Measurements from ENCODE around the gene SSH3.
"Not testable (repeated sequence)": the region's sequence is repeated elsewhere in the genome, so short reads cannot be mapped to it uniquely, and the experiment has no call there.

Gene SSH3

DNA sequence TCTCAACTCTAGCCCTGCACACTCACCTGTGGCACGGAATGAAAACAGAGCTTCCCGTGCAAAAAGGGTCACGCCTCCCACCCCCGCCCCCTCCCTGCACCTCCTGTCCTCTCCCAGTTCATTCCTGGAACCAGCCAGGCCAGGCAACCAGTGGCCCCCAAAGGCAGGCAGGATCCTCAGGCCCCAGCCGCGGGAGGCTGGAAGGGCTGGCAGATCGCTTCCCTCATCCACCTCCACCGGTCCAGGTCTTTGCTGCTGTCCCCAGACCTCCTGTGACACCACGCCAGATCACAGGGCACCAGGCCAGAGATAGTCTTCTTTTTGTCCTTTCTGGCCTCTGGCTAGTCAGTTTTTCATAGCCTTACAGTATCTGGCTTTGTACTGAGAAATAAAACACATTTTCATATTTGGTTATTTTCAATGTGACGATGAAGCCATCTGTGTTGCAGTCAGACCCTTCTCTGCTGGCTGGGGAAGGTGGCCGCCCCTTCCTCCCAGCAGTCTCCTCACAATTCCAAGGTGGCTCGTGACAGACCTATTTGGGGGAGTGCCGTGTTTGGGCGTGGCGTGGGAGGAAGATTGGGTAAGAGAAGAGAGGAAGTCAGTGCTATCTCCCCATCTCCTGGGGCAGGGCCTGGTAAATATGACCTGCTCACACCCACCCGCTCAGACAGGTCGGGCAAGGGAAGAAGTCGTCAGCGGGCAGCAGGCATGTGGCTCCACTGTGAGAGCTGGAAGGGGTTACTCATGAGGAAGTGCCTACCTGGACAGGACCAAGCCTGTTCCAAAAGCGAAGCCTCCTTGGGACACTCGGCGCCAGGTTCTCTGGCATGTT, 9.1 kb downstream of the SSH3 start:
- DNase-seq, result peak; percentile 40 to 66 (median 61)

DNA sequence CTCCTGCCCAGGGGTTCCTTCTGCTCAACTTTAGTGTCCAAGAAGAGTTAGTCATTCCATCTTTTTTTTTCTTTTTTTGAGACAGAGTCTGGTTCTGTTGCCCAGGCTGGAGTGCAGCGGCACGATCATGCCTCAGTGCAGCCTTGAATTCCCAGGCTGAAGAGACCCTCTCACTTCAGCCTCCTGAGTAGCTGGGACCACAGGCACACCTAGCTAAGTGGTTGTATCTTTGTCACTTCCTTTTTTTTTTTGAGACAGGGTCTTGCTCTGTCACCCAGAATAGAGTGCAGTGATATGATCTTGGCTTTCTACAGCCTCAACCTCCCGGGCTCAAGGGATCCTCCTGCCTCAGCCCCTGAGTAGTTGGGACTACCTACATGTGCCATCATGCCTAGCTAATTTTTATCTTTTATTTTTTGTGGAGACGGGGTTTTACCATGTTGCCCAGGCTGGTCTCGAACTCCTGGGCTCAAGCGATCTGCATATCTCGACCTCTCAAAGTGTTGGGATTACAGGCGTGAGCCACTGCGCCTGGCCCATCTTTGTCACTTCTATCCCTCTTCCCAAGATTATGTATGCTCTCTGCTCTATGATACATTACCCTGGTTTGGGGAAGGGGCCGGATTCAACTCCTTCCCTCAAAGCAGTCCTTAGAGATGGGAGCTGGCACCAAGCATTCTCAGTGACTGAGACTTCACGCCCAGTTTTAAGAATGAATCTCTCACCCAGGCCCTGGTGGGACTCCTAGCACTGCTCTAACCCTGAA, 10.0 kb downstream of the SSH3 start:
- no peak for DNase-seq

DNA sequence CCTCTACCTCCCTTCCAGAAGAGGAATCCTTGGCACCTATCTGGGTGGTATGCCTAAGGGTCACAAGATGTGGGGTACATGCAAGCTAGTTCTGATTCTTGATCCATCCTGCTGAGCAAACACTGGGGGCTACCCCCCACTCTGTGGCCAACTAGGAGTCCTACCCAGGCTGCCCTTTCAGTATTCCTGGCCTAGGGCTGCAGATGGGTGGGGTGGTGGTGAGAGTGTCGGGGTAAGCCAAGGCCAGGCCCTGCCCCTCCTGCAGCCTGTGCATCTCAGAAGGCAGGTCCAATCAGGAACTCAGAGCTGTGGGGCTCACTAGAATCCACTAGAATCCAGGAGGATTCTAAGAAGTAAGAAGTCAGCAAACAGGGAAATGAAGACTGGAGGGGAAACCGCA, 10.9 kb downstream of the SSH3 start:
- DNase-seq, result no peak

DNA sequence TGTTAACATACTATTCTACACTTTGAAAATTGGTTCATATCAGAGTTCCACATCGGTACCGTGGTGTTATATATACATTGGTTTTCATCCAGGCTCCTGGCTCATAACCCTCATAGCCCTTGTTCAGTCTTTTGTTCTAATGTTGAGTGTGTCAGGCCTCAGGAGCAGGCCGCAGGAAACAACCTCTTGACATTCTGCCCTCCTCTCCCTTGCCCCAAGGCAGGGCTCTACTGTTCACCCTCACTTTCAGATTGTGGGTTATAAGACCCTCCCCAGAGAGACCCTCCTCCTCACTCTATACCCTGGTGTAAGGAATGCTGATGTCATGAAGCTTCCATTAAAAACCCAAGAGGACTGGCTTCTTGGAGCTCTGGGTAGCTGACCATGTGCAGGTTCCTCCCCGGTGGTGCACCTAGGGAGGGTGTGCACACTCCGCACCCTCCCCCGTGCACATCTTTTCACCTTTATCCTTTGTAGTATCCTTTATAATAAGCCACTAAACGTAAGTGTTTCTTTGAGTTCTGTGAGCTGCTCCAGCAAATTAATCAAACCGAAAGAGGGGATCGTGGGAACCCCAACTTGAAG, 12.1 kb downstream of the SSH3 start:
- no peak for DNase-seq

DNA sequence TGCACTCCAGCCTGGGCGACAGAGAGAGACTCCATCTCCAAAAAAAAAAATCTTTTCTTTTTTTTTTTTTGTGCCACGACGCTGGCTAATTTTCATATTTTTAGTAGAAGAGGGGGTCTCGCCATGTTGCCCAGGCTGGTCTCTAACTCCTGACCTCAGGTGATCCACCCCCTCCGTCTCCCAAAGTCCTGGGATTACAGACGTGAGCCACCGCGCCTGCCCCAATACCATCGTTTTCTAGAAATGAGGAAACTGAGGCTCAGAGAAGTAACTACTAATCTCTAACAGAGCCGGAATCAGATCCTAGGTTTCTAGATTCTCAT, 13.5 kb downstream of the SSH3 start:
- DNase-seq, result no peak

DNA sequence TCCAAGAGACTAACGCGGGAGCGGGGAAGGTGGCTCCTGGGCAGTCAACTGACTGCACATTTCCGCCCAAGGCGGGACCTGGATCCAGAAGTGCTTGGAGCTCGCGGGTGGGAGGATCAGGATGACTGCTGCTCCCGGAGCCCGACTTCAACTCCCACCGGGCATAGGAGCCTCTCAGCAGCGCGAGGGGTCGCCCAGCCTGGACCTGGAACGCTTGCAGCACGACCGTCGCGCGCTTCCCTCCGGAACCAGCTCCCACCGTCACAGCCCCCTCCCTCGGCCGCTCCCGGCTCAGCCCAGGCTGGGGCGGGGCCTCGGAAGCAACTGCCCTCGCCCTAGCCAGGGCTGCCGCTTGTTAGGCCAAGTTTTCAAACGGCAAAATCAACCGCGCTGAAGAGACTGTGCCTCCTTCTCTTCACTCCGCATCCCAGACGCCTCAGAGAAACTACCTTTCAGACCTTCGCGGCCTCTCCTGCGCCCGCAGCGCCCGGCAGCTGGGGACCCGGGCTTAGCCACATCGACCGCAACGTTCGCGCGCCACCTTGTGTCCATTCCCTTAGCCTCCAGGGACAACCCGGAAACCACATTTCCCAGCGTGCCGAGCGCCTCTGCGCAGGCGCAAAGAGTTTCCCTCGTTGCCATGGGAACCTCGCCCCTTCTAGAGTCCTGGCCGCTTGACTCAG, 14.0 kb downstream of the SSH3 start:
- peak; percentile 97 to 99 (median 98) for DNase-seq

DNA sequence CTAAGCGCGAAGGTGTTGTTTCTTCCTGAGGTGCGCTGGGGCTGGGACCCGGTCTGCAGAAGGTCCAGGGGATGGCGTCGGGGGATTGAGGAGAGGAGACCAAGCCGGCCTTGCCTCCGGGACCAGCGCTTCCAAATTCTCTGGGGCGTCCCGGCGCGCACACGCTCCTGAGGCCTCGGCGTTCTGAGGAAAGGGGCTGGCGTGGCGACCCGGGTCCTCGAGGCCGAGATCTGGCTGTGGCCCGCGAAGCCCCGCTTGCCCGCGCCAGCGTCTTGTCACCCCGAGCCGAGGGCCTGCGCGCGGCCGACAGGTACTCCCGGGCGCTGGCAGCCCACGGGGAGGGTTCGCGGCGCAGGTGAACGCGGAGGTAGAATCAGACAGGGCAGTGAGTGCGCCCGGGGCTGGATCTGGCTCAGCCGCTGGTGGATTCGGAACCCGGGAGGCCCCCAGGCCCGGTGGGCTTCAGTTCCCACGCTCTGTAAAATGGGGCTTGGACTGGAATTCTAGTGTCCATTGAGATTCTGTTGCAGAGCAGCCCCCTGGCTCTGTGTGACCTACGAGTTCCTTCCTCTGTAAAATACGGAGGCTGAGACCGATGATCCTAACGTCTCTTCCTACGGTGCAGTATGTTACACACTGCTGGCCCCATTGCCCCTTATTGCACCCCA, 14.7 kb downstream of the SSH3 start:
- no peak for DNase-seq

DNA sequence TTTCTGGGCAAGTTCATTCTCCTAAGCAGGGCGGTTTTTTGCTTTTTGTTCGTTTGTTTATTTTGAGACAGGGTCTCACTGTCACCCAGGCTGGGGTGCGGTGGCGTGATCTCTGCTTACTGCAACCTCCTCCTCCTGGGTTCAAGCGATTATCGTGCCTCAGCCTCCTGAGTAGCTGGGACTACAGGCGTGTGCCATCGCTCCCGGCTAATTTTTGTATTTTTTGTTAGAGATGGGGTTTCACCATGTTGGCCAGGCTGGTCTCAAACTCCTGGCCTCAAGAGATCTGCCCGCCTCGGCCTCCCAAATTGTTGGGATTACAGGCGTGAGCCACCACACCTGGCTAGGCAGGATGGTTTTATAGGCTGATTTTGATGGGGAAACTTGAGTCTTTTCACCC, 15.5 kb downstream of the SSH3 start:
- DNase-seq, result not testable (repeated sequence)

DNA sequence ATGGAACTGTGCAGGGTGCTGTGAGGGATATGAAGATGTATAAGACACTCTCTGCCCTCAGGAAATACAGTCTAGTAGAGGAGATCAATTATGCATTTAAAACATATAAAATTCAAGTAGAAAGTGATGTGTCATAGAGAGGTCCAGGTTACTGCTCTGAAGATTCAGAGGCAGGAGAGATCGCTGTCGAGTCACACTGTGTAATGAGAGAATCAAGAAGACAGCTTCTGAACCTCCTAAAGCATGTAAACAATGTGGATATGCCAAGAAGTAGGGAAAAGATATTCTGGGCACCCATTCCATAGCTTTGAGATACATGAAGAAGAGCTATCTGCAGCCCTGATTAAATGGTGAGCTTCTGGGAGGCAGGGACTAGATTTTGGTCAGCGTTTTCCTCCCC, 16.7 kb downstream of the SSH3 start:
- DNase-seq, result no peak

DNA sequence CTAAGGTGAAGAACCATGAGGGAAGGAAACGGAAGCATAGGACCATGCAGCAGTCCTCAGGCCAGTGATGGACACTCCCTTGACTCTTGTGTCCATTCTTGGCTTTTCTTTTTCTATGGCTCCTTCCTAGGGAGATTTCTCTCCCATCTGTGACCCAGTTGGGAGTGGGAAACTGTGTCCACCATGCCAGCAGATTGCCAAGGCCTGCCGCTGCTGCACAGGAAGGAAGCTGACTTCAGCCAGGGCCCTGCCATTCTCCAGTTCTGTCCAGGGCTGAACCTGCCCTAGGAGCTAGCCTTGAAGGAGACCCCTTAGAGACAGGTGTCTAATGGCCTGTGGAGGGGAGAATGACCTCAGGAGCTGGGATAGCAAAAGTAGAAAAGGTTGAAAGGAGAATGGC, 17.4 kb downstream of the SSH3 start:
- no peak for DNase-seq

DNA sequence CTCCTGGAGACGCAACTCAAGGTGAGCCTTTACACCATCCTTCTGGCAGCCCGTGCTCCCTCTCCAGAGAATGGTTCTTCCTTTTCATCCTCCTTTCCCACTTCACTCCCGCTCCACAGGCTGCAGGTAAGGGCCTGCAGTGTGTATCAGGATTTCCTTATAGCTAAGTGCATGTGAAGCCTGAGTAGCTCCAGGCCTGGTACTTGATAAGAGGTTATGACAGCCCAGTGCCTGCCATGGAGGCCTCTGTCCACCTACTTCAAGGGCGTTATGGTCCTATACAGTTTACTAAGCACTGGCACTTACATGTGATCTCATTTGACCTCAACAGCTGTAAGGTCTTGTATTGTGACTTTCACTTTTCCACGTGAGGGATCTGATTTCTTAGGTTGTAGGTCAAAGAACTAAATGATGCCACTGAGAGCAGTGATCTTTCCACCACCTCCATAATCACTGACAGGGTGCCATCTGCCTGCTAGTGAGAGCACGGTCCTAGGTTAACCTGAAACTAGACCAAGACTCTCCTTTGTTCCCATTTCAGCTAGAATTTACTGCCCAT, 18.1 kb downstream of the SSH3 start:
- DNase-seq, result no peak

DNA sequence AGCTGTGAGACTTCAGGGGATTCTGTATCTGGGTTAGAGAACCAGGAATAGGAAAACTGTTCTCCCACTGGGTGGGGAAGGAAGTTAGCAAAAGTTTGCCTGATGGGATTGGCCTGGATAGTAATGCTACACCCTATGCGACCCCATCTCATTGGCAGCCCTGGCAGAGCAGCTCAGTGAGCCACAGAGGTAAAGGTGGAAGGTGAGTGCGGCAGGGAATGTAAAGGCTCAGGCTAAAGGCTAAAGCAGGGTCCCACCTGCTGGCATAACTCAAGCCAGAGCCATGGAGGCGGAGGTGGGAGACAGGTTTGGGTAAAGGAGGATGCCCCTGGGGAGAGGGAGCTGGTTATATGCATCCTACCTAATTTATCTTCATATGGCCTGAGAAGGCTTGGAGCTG, 18.7 kb downstream of the SSH3 start:
- no peak for DNase-seq

DNA sequence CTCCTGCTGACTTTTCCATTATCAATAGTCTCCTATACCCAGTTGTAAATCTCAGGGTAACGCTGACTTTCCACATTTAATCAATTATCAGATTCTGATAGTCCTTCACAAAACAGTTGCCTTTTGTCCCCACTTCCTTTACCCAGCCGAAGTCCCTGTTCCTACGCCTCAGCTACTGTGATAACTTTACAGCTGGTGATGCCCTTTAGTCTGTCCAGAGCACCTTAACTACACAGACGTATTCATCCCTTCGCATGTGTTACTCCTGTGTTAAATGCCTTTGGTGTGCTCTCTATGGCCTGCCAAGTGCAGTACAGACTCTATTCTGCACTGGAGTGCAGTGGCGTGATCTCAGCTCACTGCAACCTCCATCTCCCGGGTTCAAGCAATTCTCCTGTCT, 20.2 kb downstream of the SSH3 start:
- no peak for DNase-seq

DNA sequence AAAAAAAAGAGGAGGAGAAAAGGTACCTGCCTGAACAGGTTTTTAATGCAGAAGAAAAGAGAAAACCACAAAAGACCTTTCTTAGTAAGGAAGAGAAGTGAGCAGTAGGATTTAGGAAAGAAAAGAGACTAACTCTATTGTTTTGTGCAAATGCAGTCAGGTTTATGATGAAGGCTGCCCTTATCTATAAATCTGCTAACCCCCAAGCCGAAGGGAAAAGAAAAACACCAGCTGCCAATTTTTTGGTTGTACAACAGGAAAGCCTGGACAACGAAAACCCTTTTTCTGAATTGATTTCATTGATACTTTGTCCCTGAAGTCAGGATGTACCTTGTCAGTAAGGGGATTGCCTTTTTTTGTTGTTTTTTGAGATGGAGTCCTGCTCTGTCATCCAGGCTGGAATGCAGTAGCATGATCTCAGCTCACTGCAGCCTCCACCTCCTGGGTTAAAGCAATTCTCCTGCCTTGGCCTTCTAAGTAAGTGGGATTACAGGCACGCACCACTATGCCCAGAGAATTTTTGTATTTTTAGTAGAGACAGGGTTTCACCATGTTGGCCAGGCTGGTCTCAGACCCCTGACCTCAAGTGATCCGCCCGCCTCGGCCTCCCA, 28.9 kb downstream of the SSH3 start:
- DNase-seq, result no peak

DNA sequence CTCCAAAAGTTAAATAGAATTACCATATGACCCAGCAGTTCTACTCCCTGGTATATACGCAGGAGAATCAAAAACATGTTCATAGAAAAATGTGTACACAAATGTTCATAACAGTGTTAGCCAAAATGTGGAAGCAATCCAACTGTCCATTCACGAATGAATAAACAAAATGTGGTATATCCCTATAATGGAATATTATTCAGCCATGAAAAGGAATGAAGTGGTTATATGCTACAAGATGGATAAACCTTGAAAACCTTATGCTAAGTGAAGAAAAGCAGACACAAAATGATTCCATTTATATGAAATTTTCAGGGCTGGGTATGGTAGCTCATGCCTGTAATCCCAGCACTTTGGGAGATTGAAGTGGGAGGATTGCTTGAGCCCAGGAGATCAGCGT, 33.9 kb downstream of the SSH3 start:
- DNase-seq, result no peak

DNA sequence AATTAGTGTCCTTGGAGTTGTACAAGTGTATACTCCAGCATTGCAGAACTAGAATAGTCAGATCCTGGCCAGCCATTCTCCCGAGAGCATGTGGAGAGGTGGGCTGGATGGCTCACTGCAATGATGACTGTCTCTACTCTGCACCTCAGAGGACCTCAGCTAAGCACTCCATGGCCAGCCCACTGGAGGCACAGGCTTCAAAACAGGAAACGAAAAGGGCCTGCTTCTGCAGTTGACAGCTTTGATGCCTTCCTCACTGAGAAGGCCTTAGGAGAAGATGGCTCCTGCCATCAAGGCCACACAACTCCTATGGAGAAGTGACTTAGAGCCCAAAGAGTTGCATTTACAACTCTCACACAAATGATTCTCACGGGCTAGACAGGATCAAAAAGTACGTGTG, 40.9 kb downstream of the SSH3 start:
- peak; percentile 33 to 68 (median 53) for DNase-seq

DNA sequence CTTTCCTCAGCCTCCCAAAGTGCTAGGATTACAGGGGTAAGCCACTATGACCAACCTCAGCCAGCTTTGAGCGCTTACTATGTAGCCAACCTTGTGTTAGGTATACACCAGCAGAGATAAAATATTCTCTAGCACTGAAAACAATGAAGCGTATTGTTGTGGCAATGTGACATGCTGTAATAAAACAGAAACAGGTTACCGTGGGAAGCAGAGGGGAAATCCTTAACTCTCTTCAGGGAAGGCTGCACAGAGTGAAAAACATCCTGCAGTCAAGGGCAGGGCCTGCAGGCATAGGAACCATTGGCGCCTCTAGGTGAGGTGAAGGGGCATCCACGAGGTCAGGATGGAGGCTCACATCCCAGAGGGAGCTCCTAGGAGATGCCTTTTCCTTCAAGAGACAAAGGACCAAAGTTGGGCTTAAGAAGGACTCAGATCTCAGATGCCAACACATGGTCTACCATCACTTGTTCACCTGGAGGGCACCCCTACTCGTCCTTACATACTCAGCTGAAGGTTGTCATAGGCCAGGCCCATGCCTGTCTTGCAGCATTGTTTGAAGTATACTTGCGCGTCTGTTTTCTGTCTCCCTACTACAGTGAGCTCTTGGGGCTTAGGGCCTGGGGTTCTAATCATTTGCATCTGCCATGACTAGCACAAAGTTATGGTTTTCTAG, 42.1 kb downstream of the SSH3 start:
- no peak for DNase-seq

DNA sequence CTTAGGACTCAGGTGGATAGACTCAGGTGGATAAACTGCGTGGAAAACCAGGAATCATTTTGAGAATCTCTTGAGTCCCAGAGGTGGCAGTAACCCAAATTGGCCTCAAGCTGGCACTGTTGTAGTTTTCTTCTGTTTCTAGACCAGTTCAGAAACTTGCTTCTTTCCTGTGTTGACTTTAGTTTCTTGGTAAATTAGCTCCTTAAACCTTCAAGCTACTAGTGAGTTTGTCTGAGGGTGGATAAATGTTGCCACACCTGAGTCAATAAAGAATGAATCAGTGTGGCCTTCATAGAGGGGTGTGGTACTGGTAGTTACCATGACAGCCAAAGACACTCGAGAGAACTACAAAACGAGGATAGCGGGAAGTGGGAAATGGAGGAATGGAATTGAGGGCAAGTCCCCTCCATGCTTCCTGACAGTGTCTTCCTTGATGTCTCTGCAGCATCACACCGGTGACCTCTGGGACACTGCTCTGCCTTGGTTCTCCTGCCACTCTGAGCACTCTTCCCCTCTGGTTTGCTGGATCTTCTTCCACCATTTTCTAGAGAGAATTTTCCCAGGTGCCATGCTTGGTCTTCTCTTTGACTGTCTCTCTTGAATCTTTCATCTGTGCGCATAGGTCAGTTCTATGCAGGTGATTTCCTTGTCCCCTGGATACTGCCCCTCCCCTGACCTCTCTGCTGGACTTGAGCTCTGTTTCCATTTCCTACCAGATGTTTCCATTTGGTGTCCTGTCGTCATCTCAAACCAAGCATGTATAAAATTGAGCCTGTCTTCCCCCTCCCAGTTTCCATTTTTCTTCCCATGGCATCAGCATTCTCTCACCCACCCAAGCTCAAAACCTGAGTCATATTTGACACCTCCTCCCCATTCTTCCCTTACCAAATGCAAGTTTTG, 42.8 kb downstream of the SSH3 start:
- peak; percentile 27 to 65 (median 55) for DNase-seq

DNA sequence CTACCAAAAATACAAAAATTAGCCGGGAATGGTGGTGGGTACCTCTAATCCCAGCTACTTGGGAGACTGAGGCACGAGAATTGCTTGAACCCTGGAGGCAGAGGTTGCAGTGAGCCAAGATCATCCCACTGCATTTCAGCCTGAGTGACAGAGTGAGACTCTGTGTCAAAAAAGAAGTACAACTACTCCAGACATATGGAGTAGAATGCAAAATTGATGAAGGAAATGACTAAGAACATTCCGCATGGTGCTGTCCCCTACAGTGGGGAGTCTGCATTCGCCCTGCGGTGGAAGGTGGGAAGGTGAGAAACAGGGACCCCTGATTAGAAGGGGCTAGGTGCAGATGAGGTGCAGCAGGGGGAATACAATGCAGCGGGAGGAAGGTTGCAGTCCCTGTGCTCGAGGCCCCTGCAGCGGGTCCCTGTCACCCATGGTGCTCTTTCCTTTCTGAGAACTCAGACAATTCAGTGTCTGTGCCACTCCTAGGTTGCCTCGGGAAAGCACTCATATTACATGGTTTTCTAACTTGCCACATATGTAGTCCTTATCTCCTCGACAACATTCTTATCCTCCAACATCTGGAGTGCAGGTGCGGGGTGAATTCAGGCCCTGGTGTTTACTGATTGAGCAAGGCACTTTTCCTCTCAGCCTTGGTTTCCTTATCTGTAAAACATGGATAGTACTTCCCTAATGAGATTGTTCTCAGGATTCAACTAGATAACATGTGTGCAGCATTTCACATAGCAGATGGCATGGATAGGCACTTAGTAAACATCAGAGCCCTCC, 44.8 kb downstream of the SSH3 start:
- no peak for DNase-seq
